GM21367 (cell line): ENCODE data around the gene EPN2.

Source experiments
- ATAC-seq: cut with Tn5 transposase; IDR thresholded peaks from one replicate; pipeline ENCODE4 v1.9.1; 2021; ENCODE audit not compliant: unreplicated experiment

Gene EPN2

DNA sequence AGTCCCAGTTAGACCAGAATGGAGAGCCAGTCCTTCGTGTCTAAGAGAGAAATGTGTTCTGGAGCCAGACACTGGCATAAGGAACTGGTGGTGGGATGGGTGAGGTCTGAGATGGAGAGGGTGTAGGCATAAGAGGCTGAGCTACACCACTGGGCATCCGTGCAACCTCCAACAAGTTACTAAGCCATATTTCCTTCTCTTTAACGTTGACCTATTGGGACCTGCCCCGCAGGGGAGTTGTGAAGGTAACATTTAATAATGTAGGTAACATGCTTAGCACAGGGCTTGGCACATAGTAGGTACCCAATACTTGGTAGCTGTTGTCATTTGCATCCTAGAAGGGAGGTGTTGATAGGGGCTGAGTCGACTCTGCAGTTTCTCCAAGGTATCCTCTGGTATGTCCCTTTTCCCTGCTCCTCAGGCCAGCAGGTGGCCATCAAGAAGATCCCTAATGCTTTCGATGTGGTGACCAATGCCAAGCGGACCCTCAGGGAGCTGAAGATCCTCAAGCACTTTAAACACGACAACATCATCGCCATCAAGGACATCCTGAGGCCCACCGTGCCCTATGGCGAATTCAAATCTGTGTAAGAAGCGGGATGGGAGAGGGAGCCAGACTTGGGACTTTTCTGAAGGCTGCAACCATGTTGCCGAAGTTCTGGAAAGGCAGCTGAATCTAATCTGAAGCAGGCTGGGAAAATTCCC, 142.3 kb downstream of the EPN2 start:
- ATAC-seq, result no peak

DNA sequence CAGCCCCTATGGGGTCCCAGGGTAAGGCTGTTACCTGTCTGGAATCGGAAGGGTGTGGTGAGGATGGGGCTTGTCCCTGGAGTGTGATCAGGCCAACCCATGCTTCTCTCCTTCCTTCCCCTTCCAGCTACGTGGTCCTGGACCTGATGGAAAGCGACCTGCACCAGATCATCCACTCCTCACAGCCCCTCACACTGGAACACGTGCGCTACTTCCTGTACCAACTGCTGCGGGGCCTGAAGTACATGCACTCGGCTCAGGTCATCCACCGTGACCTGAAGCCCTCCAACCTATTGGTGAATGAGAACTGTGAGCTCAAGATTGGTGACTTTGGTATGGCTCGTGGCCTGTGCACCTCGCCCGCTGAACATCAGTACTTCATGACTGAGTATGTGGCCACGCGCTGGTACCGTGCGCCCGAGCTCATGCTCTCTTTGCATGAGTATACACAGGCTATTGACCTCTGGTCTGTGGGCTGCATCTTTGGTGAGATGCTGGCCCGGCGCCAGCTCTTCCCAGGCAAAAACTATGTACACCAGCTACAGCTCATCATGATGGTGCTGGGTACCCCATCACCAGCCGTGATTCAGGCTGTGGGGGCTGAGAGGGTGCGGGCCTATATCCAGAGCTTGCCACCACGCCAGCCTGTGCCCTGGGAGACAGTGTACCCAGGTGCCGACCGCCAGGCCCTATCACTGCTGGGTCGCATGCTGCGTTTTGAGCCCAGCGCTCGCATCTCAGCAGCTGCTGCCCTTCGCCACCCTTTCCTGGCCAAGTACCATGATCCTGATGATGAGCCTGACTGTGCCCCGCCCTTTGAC, 143.5 kb downstream of the EPN2 start:
- no peak for ATAC-seq

DNA sequence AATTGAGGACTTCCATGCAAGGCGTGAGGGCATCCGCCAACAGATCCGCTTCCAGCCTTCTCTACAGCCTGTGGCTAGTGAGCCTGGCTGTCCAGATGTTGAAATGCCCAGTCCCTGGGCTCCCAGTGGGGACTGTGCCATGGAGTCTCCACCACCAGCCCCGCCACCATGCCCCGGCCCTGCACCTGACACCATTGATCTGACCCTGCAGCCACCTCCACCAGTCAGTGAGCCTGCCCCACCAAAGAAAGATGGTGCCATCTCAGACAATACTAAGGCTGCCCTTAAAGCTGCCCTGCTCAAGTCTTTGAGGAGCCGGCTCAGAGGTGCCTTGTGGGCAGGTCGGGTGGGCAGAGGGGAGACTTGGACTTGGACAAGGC, 144.2 kb downstream of the EPN2 start:
- ATAC-seq, result no peak

DNA sequence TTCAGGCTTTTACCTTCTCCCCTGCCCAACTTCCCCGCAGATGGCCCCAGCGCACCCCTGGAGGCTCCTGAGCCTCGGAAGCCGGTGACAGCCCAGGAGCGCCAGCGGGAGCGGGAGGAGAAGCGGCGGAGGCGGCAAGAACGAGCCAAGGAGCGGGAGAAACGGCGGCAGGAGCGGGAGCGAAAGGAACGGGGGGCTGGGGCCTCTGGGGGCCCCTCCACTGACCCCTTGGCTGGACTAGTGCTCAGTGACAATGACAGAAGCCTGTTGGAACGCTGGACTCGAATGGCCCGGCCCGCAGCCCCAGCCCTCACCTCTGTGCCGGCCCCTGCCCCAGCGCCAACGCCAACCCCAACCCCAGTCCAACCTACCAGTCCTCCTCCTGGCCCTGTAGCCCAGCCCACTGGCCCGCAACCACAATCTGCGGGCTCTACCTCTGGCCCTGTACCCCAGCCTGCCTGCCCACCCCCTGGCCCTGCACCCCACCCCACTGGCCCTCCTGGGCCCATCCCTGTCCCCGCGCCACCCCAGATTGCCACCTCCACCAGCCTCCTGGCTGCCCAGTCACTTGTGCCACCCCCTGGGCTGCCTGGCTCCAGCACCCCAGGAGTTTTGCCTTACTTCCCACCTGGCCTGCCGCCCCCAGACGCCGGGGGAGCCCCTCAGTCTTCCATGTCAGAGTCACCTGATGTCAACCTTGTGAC, 144.7 kb downstream of the EPN2 start:
- ATAC-seq, result no peak

DNA sequence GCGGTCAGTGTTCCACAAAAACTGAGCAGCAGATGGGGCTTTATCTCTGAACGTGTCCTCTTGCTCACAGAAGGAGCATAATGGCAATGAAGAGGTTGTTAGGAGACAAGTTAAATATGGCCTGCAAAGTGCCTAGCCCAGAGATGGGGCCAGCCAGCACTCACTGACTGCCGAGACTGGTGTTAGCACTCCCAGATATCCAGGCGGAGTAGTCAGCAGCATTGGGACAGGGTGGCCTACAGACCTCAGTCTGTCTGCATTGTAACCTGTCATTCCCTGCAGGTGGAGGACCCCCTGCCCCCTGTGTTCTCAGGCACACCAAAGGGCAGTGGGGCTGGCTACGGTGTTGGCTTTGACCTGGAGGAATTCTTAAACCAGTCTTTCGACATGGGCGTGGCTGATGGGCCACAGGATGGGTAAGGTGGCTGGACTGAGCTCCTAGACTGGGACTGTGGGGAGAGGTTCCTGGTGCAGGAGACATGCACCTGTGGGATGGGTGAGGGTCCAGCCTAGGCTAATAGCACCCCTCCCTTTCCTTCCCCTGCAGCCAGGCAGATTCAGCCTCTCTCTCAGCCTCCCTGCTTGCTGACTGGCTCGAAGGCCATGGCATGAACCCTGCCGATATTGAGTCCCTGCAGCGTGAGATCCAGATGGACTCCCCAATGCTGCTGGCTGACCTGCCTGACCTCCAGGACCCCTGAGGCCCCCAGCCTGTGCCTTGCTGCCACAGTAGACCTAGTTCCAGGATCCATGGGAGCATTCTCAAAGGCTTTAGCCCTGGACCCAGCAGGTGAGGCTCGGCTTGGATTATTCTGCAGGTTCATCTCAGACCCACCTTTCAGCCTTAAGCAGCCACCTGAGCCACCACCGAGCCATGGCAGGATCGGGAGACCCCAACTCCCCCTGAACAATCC, 145.6 kb downstream of the EPN2 start:
- ATAC-seq, result no peak

DNA sequence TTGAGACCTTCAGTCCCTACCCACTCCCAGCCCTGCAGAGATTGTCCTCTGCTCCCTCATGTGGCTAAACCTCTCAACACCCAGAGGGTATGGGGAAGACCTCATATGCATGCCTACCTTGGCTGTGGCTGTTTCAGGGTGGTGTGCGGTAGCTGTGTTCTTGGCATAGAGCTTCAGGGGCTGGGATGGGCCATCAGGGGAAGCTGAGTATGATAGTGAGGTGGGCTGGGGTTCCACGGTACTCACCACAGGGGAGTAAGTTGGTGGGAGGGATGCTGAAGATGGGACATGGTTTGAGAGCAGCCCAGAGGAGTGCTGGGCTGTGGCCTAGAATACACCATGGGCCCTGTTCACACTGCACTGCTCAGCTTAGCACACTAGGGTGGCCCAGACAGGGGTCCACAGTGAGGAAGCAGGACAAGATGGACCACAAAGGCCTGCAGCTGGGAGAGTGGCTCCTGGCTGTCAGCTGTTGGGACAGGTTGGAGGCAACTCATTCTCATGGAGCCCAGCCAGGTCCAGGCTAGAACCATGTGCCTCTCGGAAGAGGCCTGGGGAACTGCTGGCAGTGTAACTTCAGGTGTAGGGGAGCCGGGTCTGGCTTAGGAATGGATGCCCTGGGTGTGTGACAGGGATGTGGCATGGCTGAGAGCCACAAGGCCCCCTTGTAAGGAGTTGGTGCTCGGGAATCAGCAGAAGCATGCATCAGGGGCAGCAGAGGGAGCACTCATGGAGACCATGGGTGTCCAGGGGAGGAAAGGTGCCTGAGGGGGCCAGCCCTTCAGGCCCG, 146.7 kb downstream of the EPN2 start:
- no peak for ATAC-seq

DNA sequence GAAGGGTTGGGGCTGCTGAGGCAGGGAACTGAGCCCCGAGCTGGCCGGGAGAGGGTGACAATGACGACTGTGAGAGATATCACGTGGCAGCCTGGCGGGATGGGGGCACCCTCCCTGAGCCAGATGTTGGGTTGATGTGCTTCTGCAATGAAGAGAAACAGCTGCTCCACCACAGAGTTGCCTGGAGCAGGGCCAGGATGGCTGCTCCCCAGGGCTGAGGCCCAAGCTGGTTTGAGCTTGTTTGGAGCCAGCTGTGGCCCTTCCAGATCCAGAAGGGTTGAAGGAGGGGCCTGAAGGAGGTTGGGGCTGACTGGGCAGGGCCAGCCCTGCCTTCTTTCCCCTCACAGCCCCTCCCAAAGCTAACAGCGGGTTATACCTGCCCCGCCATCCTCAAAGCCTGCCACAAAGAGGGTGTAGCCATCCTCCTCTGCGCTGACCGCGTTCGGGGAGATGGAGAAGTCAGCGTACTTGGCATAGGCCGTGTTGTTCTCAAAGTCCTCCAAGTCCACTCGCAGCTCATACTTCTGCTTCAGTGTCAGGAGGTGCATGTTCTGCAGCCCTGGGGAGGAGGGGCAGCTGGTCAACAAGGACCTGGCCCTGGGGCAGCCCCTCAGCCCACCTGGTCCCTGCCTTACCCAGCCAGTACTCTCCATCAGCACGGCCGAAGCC, 147.7 kb downstream of the EPN2 start:
- ATAC-seq, result no peak

DNA sequence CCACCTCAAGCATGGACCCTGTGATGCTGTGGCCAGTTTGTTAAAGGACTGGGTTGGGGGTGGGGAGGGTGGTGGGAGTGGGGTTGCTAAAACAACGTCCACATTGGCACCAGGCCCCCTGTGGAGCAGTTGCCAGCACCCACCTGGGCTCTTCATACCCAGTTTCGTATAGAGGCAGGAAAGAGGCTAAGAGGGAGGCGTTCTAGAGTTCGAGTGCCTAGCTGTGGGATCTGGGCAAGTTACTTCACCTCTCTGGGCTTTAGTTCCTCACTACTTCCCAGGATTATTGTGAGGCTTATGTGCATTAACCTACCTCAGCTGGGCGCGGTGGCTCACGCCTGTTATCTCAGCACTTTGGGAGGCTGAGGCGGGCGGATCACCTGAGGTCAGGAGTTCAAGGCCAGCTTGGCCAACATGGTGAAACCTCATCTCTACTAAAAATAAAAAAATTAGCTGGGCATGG, 148.4 kb downstream of the EPN2 start:
- no peak for ATAC-seq
